Uterus (tissue), 4 donors: ENCODE measurements around the gene FILIP1L. TPM values are rescaled to one million over a fixed set of nuclear protein-coding genes. Genes with fewer than 3 reads are reported as not detected.

Source experiments
- DNase-seq, 2 donors: peaks; one replicate each; pipeline ENCODE4 v3.0.0-alpha.2; 2019 to 2020
- H3K27ac ChIP-seq, 2 donors: fragments of 200-600 bp; sonication (generic); 1 replicate in 1 of 2; 2 replicates in 1 of 2; pipeline ENCODE4 v1.5.1; 2016 to 2018
- H3K27me3 ChIP-seq, 2 donors: fragments of 200-600 bp; sonication (generic); one replicate each; pipeline ENCODE4 v1.5.1; 2018 to 2019; ENCODE audit warnings: control low read depth in 1 of 2
- H3K36me3 ChIP-seq, 2 donors: fragments of 200-600 bp; sonication (generic); one replicate each; pipeline ENCODE4 v1.5.1; 2019; ENCODE audit warnings: control low read depth in 1 of 2
- H3K4me1 ChIP-seq, 2 donors: fragments of 200-600 bp; sonication (generic); one replicate each; pipeline ENCODE4 v1.5.1; 2018 to 2019; ENCODE audit warnings: control low read depth in 1 of 2
- H3K4me3 ChIP-seq, 2 donors: fragments of 200-600 bp; sonication (generic); 1 replicate in 1 of 2; 2 replicates in 1 of 2; pipeline ENCODE4 v1.5.1; 2018 to 2019; ENCODE audit warnings: mild to moderate bottlenecking in 1 of 2
- H3K9me3 ChIP-seq, 2 donors: fragments of 200-600 bp; sonication (generic); one replicate each; pipeline ENCODE4 v1.5.1; 2019; ENCODE audit warnings: control low read depth in 1 of 2
- POLR2A ChIP-seq, 2 donors: fragments of 450-650 bp; IDR thresholded peaks; one replicate each; pipeline ENCODE4 v1.6.1; 2016; ENCODE audit warnings: antibody characterized with exemption in 2 of 2, mild to moderate bottlenecking in 1 of 2, moderate library complexity in 1 of 2
- intact Hi-C: fragments of 100-400 bp; cut with DNase I; formaldehyde crosslinking; loops from one replicate; pipeline ENCODE4 v1.15.1; 2023; ENCODE audit warnings: low total_unique reads
- total RNA-seq, 4 donors: library from RNA; depleted of rRNA in 3 of 4; stranded (reverse); fragments of >200 nt in 3 of 4; gene quantifications; one replicate each; pipeline versions ENCODE4 v1.1.0 to v1.2.4, GENCODE V29; 2014 to 2023
- TF ChIP-seq, protein P1 (sequence below), 4 experiments: fragments of 200-600 bp in 2 of 4; fragments of 450-650 bp in 2 of 4; sonication (generic) in 2 of 4; IDR thresholded peaks; one replicate each; pipeline ENCODE4 v1.5.1; 2016 to 2019; ENCODE audit warnings: antibody characterized with exemption in 4 of 4, mild to moderate bottlenecking in 2 of 4, moderate library complexity in 1 of 4
- donor health status: DM: yes; HTN: yes; CAD: no.

Gene FILIP1L
- total RNA-seq, 4 donors from 2014 or later = 48.5 to 99.1 (median 66.3) TPM

DNA sequence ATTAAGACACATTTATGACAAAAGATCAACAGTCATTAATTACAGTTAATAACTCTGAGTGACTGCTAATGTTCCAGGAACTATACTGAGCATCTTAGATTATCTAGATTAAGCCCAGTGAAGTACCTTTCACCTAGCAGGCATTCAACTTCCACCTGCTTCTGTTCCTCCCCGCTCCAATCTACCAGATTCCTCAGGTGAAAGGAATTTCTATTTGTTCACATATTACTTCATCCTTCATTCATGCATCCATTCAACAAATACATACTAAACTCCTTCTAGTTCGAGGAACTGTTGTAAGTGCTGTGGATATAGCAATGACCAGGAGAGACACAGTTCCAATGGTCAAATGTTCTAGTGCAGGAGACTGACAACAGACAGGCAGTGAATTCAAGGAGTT is 139.3 kb downstream of the FILIP1L start:
- Histone ChIP-seq H3K27ac (no peak overlapping the region), H3K9me3 (no peaks in the 10 kb centered on the region), H3K4me3 (no peak overlapping the region), H3K27me3 (no peaks in the 10 kb centered on the region), H3K36me3 (no peaks in the 10 kb centered on the region), H3K4me1 (no peaks in the 10 kb centered on the region)
- no peak for DNase-seq
- no peak for TF ChIP-seq POLR2A (IDR thresholded peaks at IDR 0.05)
- TF ChIP-seq, protein P1, sequence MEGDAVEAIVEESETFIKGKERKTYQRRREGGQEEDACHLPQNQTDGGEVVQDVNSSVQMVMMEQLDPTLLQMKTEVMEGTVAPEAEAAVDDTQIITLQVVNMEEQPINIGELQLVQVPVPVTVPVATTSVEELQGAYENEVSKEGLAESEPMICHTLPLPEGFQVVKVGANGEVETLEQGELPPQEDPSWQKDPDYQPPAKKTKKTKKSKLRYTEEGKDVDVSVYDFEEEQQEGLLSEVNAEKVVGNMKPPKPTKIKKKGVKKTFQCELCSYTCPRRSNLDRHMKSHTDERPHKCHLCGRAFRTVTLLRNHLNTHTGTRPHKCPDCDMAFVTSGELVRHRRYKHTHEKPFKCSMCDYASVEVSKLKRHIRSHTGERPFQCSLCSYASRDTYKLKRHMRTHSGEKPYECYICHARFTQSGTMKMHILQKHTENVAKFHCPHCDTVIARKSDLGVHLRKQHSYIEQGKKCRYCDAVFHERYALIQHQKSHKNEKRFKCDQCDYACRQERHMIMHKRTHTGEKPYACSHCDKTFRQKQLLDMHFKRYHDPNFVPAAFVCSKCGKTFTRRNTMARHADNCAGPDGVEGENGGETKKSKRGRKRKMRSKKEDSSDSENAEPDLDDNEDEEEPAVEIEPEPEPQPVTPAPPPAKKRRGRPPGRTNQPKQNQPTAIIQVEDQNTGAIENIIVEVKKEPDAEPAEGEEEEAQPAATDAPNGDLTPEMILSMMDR (IDR thresholded peaks at IDR 0.05) = no peak
- intact Hi-C loops = no loop called here

DNA sequence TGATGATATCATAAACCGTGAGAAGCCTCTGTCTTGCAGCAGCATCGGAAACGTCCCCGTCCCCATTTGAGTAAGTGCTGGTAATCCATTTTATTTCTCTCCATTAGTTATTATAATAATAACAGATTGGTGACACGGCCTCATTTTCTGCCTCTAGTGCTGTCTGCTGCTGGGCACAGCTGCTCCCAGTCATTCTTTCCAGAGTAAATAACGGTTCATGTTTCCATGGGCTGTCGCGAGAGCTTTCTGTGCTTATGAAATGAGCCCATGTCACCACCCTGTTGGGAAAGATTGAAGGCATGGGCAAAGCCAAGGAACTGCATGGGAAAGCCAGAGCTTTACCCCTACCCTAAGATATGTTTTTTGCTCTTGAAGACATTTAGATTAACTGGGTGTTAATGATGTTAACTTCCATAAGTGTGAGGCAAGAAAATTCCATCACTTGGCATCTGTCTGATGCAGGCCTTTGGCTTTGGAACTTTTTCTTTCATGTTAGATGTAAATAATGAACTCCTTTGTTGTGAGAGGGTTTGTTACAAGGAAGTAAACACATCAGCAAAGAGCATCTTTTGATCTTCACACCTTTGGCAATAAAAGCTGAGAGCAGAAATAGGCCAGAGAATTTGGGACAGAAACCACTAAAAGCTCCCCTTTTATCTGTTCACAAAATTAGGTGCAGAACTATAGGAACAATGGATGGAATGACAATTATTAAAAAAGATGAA is 141.8 kb downstream of the FILIP1L start:
- Histone ChIP-seq H3K27me3 (no peaks in the 10 kb centered on the region), H3K27ac (no peak overlapping the region), H3K4me1 (no peaks in the 10 kb centered on the region), H3K36me3 (no peaks in the 10 kb centered on the region), H3K4me3 (no peak overlapping the region), H3K9me3 (no peaks in the 10 kb centered on the region)
- DNase-seq = no peak
- TF ChIP-seq, protein P1 (IDR thresholded peaks at IDR 0.05) = no peak
- no peak for TF ChIP-seq POLR2A (IDR thresholded peaks at IDR 0.05)
- intact Hi-C loops = no loop called here

DNA sequence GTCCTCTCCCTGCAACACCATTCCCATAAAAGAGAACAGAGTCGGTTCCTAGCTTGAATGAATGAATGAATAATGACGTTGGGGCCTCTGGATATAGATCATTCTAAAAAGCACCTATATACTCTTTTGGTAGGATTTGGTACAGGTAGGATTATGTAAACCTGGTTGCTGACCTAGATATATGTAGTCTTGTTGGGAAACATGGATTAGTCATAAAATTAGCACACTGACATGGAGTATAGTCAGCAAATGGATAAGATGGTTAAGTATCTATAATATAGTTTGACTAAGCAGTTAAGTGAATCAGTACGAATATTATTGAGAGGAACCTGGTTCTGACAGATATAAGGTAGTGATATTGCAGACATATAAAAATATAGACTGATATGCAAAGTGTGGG is 142.5 kb downstream of the FILIP1L start:
- H3K36me3 ChIP-seq = no peaks in the 10 kb centered on the region
- DNase-seq = no peak
- no peak overlapping the region for H3K27ac ChIP-seq
- intact Hi-C loops = no loop called here
- TF ChIP-seq, protein P1 (IDR thresholded peaks at IDR 0.05) = no peak
- TF ChIP-seq POLR2A (IDR thresholded peaks at IDR 0.05) = no peak
- H3K4me1 ChIP-seq = no peaks in the 10 kb centered on the region
- H3K9me3 ChIP-seq = no peaks in the 10 kb centered on the region
- H3K27me3 ChIP-seq = no peaks in the 10 kb centered on the region
- H3K4me3 ChIP-seq = no peak overlapping the region

DNA sequence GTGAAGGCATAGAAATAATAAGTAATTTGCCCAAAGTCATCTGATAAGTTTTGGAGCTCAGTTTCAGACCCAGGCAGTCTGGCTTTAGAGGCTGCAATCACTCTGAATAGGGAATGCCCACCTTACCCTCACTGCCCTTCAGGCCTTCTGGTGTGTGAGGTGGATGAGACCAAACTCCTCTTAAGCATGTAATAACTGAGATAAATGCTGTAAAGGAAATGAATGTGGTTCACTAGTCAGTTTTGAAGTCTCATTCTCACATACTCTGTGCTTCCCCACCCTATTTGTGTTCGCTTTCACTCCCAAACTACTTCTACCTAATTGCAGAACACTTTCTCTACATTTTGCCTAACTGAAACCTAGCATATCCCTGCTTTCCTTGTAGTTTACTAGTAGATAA is 144.1 kb downstream of the FILIP1L start:
- H3K27me3 ChIP-seq = no peaks in the 10 kb centered on the region
- no peak for TF ChIP-seq POLR2A (IDR thresholded peaks at IDR 0.05)
- TF ChIP-seq, protein P1 (IDR thresholded peaks at IDR 0.05) = no peak
- peaks cover 0 to 6% of the 10 kb centered on the region in 2 donors for H3K4me1 ChIP-seq
- H3K4me3 ChIP-seq = no peak overlapping the region
- H3K9me3 ChIP-seq = no peaks in the 10 kb centered on the region
- no peak for DNase-seq
- H3K27ac ChIP-seq = no peak overlapping the region
- intact Hi-C loops = no loop called here
- no peaks in the 10 kb centered on the region for H3K36me3 ChIP-seq

DNA sequence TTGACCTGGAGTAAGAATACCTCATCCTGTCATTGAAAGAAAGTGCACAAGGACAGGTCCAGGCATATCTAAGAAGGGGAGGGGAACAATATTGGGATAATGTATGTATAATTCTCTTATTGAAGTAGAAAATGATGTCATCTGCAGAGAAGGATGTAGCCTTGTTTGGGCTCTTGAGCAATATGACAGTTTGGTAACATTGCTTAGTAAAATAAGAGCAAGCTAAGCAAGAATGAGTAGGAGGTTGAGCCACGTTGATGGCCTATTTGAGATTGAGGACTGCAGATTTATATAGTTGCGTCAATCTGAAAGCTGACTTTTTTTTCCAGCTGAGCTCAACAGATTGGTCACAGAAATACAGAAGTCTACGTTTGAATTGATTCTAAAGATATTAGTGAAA is 145.2 kb downstream of the FILIP1L start:
- peaks cover 0 to 15% of the 10 kb centered on the region in 2 donors for H3K4me1 ChIP-seq
- intact Hi-C loops = no loop called here
- H3K36me3 ChIP-seq = no peaks in the 10 kb centered on the region
- TF ChIP-seq, protein P1 (IDR thresholded peaks at IDR 0.05) = no peak
- TF ChIP-seq POLR2A (IDR thresholded peaks at IDR 0.05) = no peak
- no peak overlapping the region for H3K4me3 ChIP-seq
- H3K27me3 ChIP-seq = no peaks in the 10 kb centered on the region
- DNase-seq = no peak
- no peaks in the 10 kb centered on the region for H3K9me3 ChIP-seq
- H3K27ac ChIP-seq = no peak overlapping the region
